K562 (cell line): ENCODE data around the gene SNX17. TPM values are rescaled to one million over a fixed set of nuclear protein-coding genes. Genes with fewer than 3 reads are reported as not detected.

Experiments used
- CAMTA2 ChIP-seq: fragments of 250-450 bp; sonication (Bioruptor Pico); conservative IDR thresholded peaks from 2 replicates; pipeline ENCODE4 v1.5.1; 2022
- FOXK1 ChIP-seq: sonication (generic); formaldehyde crosslinking; IDR thresholded peaks from 2 replicates; pipeline ENCODE4 v1.8.0; 2022; ENCODE audit warnings: missing genetic modification reagents, mild to moderate bottlenecking, borderline replicate concordance
- KDM5B ChIP-seq: fragments of 200-600 bp; sonication (generic); IDR thresholded peaks from 2 replicates; pipeline ENCODE4 v1.6.1; 2012; ENCODE audit warnings: low read depth, mild to moderate bottlenecking, moderate library complexity, low read length, control low read depth, inconsistent platforms; ENCODE audit not compliant: insufficient replicate concordance
- OTX1 ChIP-seq: fragments of 450-650 bp; formaldehyde crosslinking; IDR thresholded peaks from 2 replicates; pipeline ENCODE4 v1.4.0; 2022; ENCODE audit warnings: mild to moderate bottlenecking
- PRMT5 ChIP-seq: sonication (generic); formaldehyde crosslinking; IDR thresholded peaks from 2 replicates; pipeline ENCODE4 v1.5.0; 2020; ENCODE audit warnings: missing genetic modification reagents
- RBFOX2 ChIP-seq: fragments of 200-400 bp; formaldehyde crosslinking; IDR thresholded peaks from 2 replicates; pipeline ENCODE4 v1.6.1; 2017; ENCODE audit warnings: low read depth, mild to moderate bottlenecking, low read length, moderate library complexity
- REST ChIP-seq, 2 experiments: fragments of 450-650 bp; formaldehyde crosslinking in 1 of 2; IDR thresholded peaks; 2 replicates each; pipeline versions ENCODE4 v1.4.0 to v1.6.1; 2014 to 2020; ENCODE audit warnings: mild to moderate bottlenecking in 2 of 2, borderline replicate concordance in 1 of 2, low read depth in 1 of 2
- USF2 ChIP-seq: sonication (generic); formaldehyde crosslinking; IDR thresholded peaks from 2 replicates; pipeline ENCODE4 v1.5.0; 2020; ENCODE audit warnings: missing genetic modification reagents
- YY1 ChIP-seq, 3 experiments: IDR thresholded peaks; 2 replicates each; pipeline ENCODE4 v1.6.1; 2011; ENCODE audit warnings: low read length in 2 of 3, mild to moderate bottlenecking in 2 of 3, moderate library complexity in 2 of 3, borderline replicate concordance in 1 of 3, control low read depth in 1 of 3, low read depth in 1 of 3; ENCODE audit not compliant: insufficient read depth in 3 of 3, insufficient replicate concordance in 2 of 3, control insufficient read depth in 1 of 3, insufficient read length in 1 of 3; ENCODE audit errors: extremely low read depth in 1 of 3
- ZNF398 ChIP-seq: fragments of 250-450 bp; sonication (Bioruptor Pico); IDR thresholded peaks from 2 replicates; pipeline ENCODE4 v1.8.0; 2021; ENCODE audit warnings: moderate library complexity, mild to moderate bottlenecking, inconsistent platforms
- polyA plus RNA-seq, 8 experiments: library from polyadenylated mRNA; depleted of rRNA in 4 of 8; stranded (reverse) in 5 of 8; unstranded in 3 of 8; fragments of >200 nt; fragmentation: Nextera tagmentation in 2 of 8; fragmentation: Illumina TruSeq in 1 of 8; extraction: Ambion mirVana in 2 of 8; extraction: Trizol in 1 of 8; gene quantifications; 2 replicates each; pipeline versions ENCODE4 v1.2.1 to v1.2.3, GENCODE V29; 2011 to 2014; ENCODE audit warnings: inconsistent platforms in 1 of 8, missing spikeins in 1 of 8
- total RNA-seq, 7 experiments: library from RNA; depleted of rRNA in 6 of 7; stranded (reverse); fragments of >200 nt in 6 of 7; fragmentation: Illumina TruSeq in 2 of 7; extraction: Trizol in 2 of 7; gene quantifications; 2 replicates each; pipeline versions ENCODE4 v1.2.1 to v1.2.3, GENCODE V29; 2011 to 2021; ENCODE audit warnings: low replicate concordance in 1 of 7

The SNX17 gene
- total and polyA plus RNA-seq, 9 of the 15 experiments (the other 6 are each of a cell fraction or from before 2014, with no cell fraction given), result 3.0 to 75.7 (median 54.6) TPM

GRCh38 chr2:27322766-27323595 lies 47.4 kb upstream of the SNX17 start, which contains the start of gene MPV17 (continued):
- TF ChIP-seq REST (IDR thresholded peaks at IDR 0.05; ENCODE audit: borderline replicate concordance), result peak; percentile 64
- TF ChIP-seq REST (CRISPR knock-in tag; IDR thresholded peaks at IDR 0.05; ENCODE audit: low read depth), result no peak; the same call in 1 of the 2 replicates
- TF ChIP-seq OTX1 (CRISPR knock-in tag), result peak; percentile 71; the same call in 1 of the 2 replicates
- no peak for TF ChIP-seq FOXK1 (CRISPR knock-in tag)
- TF ChIP-seq USF2, result peak; percentile 95
- no peak for TF ChIP-seq ZNF398 (CRISPR knock-in tag)
- TF ChIP-seq PRMT5, result no peak
- TF ChIP-seq YY1 (IDR thresholded peaks at IDR 0.05; ENCODE audit: borderline replicate concordance in 1 of 3, control insufficient read depth in 1 of 3, extremely low read depth in 1 of 3, insufficient read depth in 3 of 3, insufficient read length in 1 of 3, insufficient replicate concordance in 2 of 3, low read depth in 1 of 3, low read length in 2 of 3), result peak in 2 of 3 experiments; percentile 56 to 84
- TF ChIP-seq KDM5B, result peak; percentile 76
- TF ChIP-seq RBFOX2, result peak; percentile 92
- TF ChIP-seq CAMTA2 (CRISPR knock-in tag), result 0 out of 2 replicates have a peak, but pooled peaks have one; percentile 79
